ENCODE data around the gene RAPSN.

RAPSN gene

DNA sequence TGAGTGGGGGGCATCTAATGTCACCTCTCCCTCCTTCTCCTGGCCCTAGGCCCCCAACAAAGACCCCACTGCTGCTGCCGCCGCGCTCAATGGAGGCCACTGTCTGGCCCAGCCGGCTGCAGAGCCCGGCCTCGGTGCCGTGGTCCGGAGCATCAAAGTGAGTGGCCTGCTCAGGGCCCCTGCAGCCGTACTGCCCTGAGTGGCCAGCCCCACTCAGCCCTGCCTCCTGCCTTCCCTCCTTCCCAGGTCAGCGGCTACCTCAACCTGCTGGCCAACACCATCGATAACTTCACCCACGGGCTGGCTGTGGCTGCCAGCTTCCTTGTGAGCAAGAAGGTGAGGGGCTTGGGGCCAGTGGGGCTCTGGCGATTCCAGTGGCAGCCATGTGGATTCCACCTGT is 35.6 kb downstream of the RAPSN start:
- TF ChIP-seq, protein P1, sequence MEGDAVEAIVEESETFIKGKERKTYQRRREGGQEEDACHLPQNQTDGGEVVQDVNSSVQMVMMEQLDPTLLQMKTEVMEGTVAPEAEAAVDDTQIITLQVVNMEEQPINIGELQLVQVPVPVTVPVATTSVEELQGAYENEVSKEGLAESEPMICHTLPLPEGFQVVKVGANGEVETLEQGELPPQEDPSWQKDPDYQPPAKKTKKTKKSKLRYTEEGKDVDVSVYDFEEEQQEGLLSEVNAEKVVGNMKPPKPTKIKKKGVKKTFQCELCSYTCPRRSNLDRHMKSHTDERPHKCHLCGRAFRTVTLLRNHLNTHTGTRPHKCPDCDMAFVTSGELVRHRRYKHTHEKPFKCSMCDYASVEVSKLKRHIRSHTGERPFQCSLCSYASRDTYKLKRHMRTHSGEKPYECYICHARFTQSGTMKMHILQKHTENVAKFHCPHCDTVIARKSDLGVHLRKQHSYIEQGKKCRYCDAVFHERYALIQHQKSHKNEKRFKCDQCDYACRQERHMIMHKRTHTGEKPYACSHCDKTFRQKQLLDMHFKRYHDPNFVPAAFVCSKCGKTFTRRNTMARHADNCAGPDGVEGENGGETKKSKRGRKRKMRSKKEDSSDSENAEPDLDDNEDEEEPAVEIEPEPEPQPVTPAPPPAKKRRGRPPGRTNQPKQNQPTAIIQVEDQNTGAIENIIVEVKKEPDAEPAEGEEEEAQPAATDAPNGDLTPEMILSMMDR (IDR thresholded peaks at IDR 0.05), result no peak
- no peak for DNase-seq
- Mint-ChIP-seq H3K27me3 (ENCODE audit: low read depth, poor library complexity) (no peaks in the 10 kb centered on the region), H3K4me3 (no peak overlapping the region), H3K27ac (no peak overlapping the region), H3K36me3 (ENCODE audit: low read depth) (peaks cover 16% of the 10 kb centered on the region), H3K4me1 (peaks cover 17% of the 10 kb centered on the region), H3K9me3 (no peaks in the 10 kb centered on the region)

GRCh38 chr11:47411884-47412746 is 36.8 kb downstream of the RAPSN start:
- Mint-ChIP-seq H3K27ac (no peak overlapping the region), H3K27me3 (ENCODE audit: low read depth, poor library complexity) (no peaks in the 10 kb centered on the region), H3K4me1 (peaks cover 25% of the 10 kb centered on the region), H3K36me3 (ENCODE audit: low read depth) (peaks cover 12% of the 10 kb centered on the region), H3K4me3 (no peak overlapping the region), H3K9me3 (no peaks in the 10 kb centered on the region)
- TF ChIP-seq, protein P1 (IDR thresholded peaks at IDR 0.05), result peak; percentile 74
- peak; percentile 78 for DNase-seq

GRCh38 chr11:47410370-47411264 is 38.3 kb downstream of the RAPSN start:
- Mint-ChIP-seq H3K4me3 (peak overlapping the region; percentile 30), H3K9me3 (no peaks in the 10 kb centered on the region), H3K4me1 (peaks cover 29% of the 10 kb centered on the region), H3K27me3 (ENCODE audit: low read depth, poor library complexity) (no peaks in the 10 kb centered on the region), H3K36me3 (ENCODE audit: low read depth) (peaks cover 12% of the 10 kb centered on the region), H3K27ac (peak overlapping the region; percentile 61)
- TF ChIP-seq, protein P1 (IDR thresholded peaks at IDR 0.05), result no peak
- DNase-seq, result no peak

DNA sequence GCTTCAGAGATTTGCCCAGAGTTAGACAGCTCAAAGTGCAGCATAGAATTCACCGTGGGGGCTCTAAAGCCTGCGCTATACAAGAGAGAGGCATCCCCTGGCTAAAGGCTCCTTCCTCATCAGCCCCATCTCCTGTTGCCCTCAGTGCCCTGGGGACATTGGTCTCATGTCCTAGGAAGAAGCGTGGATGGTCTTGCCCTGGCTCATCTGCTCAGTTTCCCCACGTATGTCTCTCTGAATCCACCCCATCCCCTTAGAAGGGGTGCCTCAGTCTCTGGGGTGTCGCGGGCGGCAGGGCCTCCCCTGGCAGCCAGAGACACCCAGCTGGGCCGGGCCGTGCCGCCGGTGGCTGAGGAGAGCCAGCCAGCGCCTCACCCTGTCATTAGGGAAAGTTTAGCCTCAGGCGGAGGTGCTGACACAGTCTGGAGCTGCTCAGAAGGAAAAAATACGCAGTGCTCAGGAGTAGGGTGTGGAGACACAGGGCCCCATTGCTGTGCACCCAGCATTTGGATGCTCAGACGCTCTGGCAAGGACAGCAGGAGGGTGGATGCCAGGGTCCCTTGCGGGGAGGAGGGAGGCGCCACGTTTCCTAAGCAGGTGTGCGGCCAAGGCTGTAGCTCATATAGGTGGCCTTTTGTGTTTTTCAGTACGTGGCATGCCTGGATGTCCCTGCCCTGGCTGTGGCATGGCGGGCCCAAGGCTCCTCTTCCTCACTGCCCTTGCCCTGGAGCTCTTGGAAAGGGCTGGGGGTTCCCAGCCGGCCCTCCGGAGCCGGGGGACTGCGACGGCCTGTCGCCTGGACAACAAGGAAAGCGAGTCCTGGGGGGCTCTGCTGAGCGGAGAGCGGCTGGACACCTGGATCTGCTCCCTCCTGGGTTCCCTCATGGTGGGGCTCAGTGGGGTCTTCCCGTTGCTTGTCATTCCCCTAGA is 39.2 kb downstream of the RAPSN start:
- TF ChIP-seq, protein P1 (IDR thresholded peaks at IDR 0.05), result no peak
- H3K4me3 Mint-ChIP-seq, result peak overlapping the region; percentile 92
- peak overlapping the region; percentile 61 for H3K27ac Mint-ChIP-seq
- H3K27me3 Mint-ChIP-seq (ENCODE audit: low read depth, poor library complexity), result no peaks in the 10 kb centered on the region
- H3K36me3 Mint-ChIP-seq (ENCODE audit: low read depth), result peaks cover 12% of the 10 kb centered on the region
- DNase-seq, result no peak
- no peaks in the 10 kb centered on the region for H3K9me3 Mint-ChIP-seq
- peaks cover 29% of the 10 kb centered on the region for H3K4me1 Mint-ChIP-seq

- Mint-ChIP-seq H3K36me3 (ENCODE audit: low read depth) (peaks cover 8% of the 10 kb centered on the region), H3K27ac (peak overlapping the region; percentile 29), H3K4me3 (peak overlapping the region; percentile 92), H3K9me3 (no peaks in the 10 kb centered on the region), H3K27me3 (ENCODE audit: low read depth, poor library complexity) (no peaks in the 10 kb centered on the region), H3K4me1 (peaks cover 26% of the 10 kb centered on the region)
- peak; percentile 47 for DNase-seq
- TF ChIP-seq, protein P1 (IDR thresholded peaks at IDR 0.05), result no peak
These were observed 40.1 kb downstream of the RAPSN start for GRCh38 chr11:47408598-47409439.

All from nephron progenitor cell (in vitro differentiated cells).